HPDE6-E6E7 (cell line): ENCODE measurements around the gene GRXCR1.

ENCODE experiments used
- DNase-seq: peaks from one replicate; pipeline ENCODE4 v3.0.0; 2011; ENCODE audit warnings: missing footprints; ENCODE audit errors: extremely low spot score

Gene GRXCR1

GRCh38 chr4:42892413-42892812, at the start of gene GRXCR1:
Gene GRXCR1, plus strand, starts transcription at chr4:42892713. Its CDS starts 554 bp downstream, at chr4:42893267.
- DNase-seq, result no peak

GRCh38 chr4:42843694-42844093, 48.8 kb upstream of the GRXCR1 start:
- no peak for DNase-seq

- no peak for DNase-seq
These were observed 48.0 kb upstream of the GRXCR1 start for GRCh38 chr4:42844422-42845070.

GRCh38 chr4:42845586-42845985, 46.9 kb upstream of the GRXCR1 start:
- no peak for DNase-seq

GRCh38 chr4:42855779-42856178, 36.7 kb upstream of the GRXCR1 start:
- no peak for DNase-seq

- DNase-seq, result peak; percentile 27
These were observed 26.8 kb upstream of the GRXCR1 start for GRCh38 chr4:42865572-42866189.

- no peak for DNase-seq
These were observed 21.3 kb upstream of the GRXCR1 start for GRCh38 chr4:42871261-42871660.

- no peak for DNase-seq
These were observed 20.7 kb upstream of the GRXCR1 start for GRCh38 chr4:42871671-42872290.

- no peak for DNase-seq
These were observed 13.7 kb upstream of the GRXCR1 start for GRCh38 chr4:42878863-42879262.

GRCh38 chr4:42881253-42881652, 11.3 kb upstream of the GRXCR1 start:
- DNase-seq, result no peak

- no peak for DNase-seq
These were observed 869 bp upstream of the GRXCR1 start for GRCh38 chr4:42891644-42892043.

GRCh38 chr4:42895452-42895851, 2.9 kb downstream of the GRXCR1 start:
- no peak for DNase-seq

- DNase-seq, result no peak
These were observed 12.5 kb downstream of the GRXCR1 start for GRCh38 chr4:42904986-42905385.

GRCh38 chr4:42905591-42905990, 13.1 kb downstream of the GRXCR1 start:
- no peak for DNase-seq

- no peak for DNase-seq
These were observed 13.8 kb downstream of the GRXCR1 start for GRCh38 chr4:42906341-42906740.

GRCh38 chr4:42906891-42907759, 14.6 kb downstream of the GRXCR1 start:
- DNase-seq, result peak; percentile 35

GRCh38 chr4:42910459-42910858, 17.9 kb downstream of the GRXCR1 start:
- DNase-seq, result no peak

- no peak for DNase-seq
These were observed 22.4 kb downstream of the GRXCR1 start for GRCh38 chr4:42914937-42915336.

GRCh38 chr4:42915484-42915883, 23.0 kb downstream of the GRXCR1 start:
- DNase-seq, result peak; percentile 62

GRCh38 chr4:42917296-42917695, 24.8 kb downstream of the GRXCR1 start:
- no peak for DNase-seq

- no peak for DNase-seq
These were observed 30.9 kb downstream of the GRXCR1 start for GRCh38 chr4:42923431-42923830.

- no peak for DNase-seq
These were observed 33.4 kb downstream of the GRXCR1 start for GRCh38 chr4:42925921-42926320.
